AG09319 (cell line): ENCODE measurements around the gene KPNA4.
A peak's percentile ranks its signal among the peaks of the same experiment; 100 is the strongest.

Experiments
- DNase-seq: peaks from one replicate; pipeline ENCODE4 v3.0.0-alpha.2; 2010; ENCODE audit warnings: low read depth; ENCODE audit errors: extremely low read depth
- TF ChIP-seq, protein P1 (sequence below): IDR thresholded peaks from 2 replicates; pipeline ENCODE4 v1.5.1; 2011; ENCODE audit warnings: low read depth, mild to moderate bottlenecking, inconsistent platforms, low read length, moderate library complexity

KPNA4 gene

GRCh38 chr3:160490166-160490565 is 75.2 kb downstream of the KPNA4 start:
- DNase-seq = no peak
- TF ChIP-seq, protein P1, sequence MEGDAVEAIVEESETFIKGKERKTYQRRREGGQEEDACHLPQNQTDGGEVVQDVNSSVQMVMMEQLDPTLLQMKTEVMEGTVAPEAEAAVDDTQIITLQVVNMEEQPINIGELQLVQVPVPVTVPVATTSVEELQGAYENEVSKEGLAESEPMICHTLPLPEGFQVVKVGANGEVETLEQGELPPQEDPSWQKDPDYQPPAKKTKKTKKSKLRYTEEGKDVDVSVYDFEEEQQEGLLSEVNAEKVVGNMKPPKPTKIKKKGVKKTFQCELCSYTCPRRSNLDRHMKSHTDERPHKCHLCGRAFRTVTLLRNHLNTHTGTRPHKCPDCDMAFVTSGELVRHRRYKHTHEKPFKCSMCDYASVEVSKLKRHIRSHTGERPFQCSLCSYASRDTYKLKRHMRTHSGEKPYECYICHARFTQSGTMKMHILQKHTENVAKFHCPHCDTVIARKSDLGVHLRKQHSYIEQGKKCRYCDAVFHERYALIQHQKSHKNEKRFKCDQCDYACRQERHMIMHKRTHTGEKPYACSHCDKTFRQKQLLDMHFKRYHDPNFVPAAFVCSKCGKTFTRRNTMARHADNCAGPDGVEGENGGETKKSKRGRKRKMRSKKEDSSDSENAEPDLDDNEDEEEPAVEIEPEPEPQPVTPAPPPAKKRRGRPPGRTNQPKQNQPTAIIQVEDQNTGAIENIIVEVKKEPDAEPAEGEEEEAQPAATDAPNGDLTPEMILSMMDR = no peak

DNA sequence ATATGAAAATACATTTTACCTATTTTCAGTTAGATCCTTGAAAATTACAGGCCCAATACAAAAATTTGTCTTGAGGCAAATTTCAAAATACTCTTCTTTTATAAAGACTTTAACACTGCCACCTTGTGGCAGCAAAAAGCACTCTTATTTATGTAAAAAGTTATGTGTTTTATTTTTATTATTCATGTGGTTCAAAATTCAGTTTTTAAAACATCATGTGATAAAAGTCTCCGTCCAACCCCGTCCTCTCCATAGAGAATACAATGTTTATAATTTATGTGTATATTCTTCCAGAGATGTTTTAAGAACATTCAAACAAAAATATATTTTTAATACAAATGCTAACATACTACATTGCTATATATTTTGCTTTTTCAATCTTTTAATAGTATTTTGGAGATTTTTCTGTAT is 78.9 kb downstream of the KPNA4 start:
- TF ChIP-seq, protein P1 = peak; percentile 41
- DNase-seq = peak; percentile 36

DNA sequence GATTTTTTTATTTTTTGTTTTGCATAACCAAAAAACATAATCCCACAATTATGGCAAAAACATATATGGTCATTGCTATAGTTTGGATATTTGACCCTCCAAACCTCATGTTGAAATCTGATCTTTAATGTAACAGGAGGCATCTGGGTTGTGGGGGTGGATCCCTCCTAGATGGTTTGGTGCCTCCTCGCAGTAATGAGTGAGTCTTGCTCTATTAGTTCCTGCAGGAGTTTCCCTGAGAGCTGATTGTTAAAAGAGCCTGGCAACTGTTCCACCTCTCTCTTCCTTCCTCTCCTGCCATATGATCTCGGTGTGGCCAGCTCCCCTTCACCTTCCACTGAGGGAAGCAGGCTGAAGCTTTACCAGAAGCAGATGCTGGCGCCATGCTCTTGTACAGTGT is 82.6 kb downstream of the KPNA4 start:
- no peak for DNase-seq
- TF ChIP-seq, protein P1 = no peak

DNA sequence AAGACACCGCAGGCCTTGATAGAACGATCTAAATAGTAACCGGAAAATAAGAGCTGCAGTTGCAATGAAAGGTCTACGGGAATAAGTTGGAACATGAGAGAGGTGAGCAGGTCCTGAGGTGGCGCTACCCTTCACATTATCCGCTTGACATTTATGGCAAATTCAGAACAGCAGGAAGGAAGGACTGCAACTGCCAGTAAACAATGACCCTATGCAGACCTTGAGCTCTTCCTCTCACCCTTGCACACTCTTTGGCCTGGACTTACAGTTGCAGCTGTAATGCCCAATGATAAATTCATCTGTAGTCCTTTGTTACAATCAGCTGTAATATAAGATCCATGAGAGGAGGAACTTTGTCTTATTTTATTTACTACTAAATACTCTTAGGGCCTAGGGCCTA is 83.5 kb downstream of the KPNA4 start:
- TF ChIP-seq, protein P1 = no peak
- DNase-seq = no peak

DNA sequence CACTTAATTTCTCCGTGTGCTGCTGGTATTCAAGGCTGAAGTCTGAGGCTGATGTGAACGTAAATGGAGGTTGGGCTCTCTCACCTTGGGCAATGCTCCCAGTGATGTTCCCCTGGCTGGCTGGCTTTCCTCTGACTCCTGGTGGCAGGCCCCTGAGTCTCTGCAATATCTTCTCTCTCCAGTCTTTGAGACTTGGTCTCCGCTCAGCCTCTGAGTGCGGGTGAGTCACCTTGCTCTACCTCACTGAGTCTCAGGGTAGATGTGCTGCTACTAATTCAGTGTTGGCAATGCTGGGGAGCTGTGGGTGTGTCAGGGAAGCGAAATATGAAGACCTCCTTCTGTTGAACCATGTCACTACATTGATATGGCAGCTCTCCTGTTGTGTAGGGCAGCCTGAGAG is 84.4 kb downstream of the KPNA4 start:
- TF ChIP-seq, protein P1 = no peak
- DNase-seq = no peak

DNA sequence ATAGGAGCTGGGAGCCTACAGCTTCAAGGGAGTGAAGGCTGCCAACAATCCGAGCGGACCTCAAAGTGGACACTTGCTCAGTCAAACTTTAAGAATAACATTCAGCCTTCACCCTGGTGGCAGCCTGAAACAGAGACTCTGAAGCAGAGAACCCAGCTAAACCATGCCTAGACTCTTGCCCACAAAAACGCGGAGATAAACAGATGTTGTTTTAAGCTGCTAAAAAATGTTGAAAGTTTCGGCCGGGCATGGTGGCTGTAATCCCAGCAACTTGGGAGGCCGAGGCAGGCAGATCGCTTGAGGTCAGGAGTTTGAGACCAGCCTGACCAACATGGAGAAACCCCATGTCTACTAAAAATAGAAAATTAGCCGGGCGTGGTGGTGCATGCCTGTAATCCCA is 86.0 kb downstream of the KPNA4 start:
- TF ChIP-seq, protein P1 = no peak
- no peak for DNase-seq

DNA sequence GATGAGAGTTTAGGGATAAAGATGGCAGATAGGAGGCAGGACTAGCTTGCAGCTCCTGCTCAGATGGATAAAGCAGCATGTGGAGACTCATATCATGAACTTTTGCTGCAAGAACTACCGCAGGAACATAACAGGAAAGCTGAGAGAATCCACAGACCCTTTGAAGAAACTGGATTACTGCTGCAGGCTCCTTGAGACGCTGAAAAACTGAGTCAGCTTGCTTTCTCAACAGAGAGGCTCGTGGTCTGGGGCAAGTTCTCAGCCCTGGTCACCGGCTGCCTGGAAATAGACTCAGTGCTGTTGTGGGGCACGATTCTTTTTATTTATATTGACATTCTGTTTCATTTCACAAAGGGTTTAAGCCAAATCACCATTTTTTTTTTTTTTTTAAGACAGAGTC is 87.0 kb downstream of the KPNA4 start:
- DNase-seq = peak; percentile 20
- TF ChIP-seq, protein P1 = no peak; the same call in 1 of the 2 replicates
